Stimulated activated CD8-positive, alpha-beta memory T cell treated with anti-CD3 and anti-CD28 coated beads, Interleukin-15, amount 100 ng/mL, for 48 hours (primary cell): ENCODE results near the gene FOXN3.

Experiments
- DNase-seq, 2 donors: peaks; one replicate each; pipeline ENCODE4 v3.0.0-alpha.2; 2020; ENCODE audit warnings: low read depth in 2 of 2

The FOXN3 gene

GRCh38 chr14:89360277-89360676 is 56.8 kb downstream of the FOXN3 start:
- DNase-seq, result no peak

- DNase-seq, result no peak
Observed at GRCh38 chr14:89359477-89360222, 57.4 kb downstream of the FOXN3 start.

- DNase-seq, result no peak
Observed at GRCh38 chr14:89357655-89358297, 59.3 kb downstream of the FOXN3 start.

GRCh38 chr14:89356927-89357326 is 60.1 kb downstream of the FOXN3 start:
- no peak for DNase-seq

- no peak for DNase-seq
Observed at GRCh38 chr14:89356496-89356895, 60.5 kb downstream of the FOXN3 start.

GRCh38 chr14:89353766-89354113 is 63.3 kb downstream of the FOXN3 start:
- DNase-seq, result no peak

- DNase-seq, result no peak
Observed at GRCh38 chr14:89352976-89353765, 63.9 kb downstream of the FOXN3 start.

- no peak for DNase-seq
Observed at GRCh38 chr14:89351516-89352404, 65.3 kb downstream of the FOXN3 start.

GRCh38 chr14:89351221-89351515 is 65.9 kb downstream of the FOXN3 start:
- DNase-seq, result no peak

- DNase-seq, result no peak
Observed at GRCh38 chr14:89350152-89350551, 66.9 kb downstream of the FOXN3 start.

- no peak for DNase-seq
Observed at GRCh38 chr14:89349171-89350008, 67.6 kb downstream of the FOXN3 start.

GRCh38 chr14:89348722-89349121 is 68.3 kb downstream of the FOXN3 start:
- DNase-seq, result no peak

GRCh38 chr14:89347885-89348284 is 69.1 kb downstream of the FOXN3 start:
- DNase-seq, result no peak

GRCh38 chr14:89344920-89345254 is 72.1 kb downstream of the FOXN3 start:
- DNase-seq, result no peak

GRCh38 chr14:89343356-89343755 is 73.7 kb downstream of the FOXN3 start:
- no peak for DNase-seq

- no peak for DNase-seq
Observed at GRCh38 chr14:89342049-89342448, 75.0 kb downstream of the FOXN3 start.

- no peak for DNase-seq
Observed at GRCh38 chr14:89340200-89341181, 76.5 kb downstream of the FOXN3 start.

GRCh38 chr14:89339579-89339978 is 77.5 kb downstream of the FOXN3 start:
- DNase-seq, result no peak

GRCh38 chr14:89339158-89339557 is 77.9 kb downstream of the FOXN3 start:
- no peak for DNase-seq

- no peak for DNase-seq
Observed at GRCh38 chr14:89336338-89336737, 80.7 kb downstream of the FOXN3 start.
